ENCODE measurements around the gene MCOLN2.

The MCOLN2 gene

DNA sequence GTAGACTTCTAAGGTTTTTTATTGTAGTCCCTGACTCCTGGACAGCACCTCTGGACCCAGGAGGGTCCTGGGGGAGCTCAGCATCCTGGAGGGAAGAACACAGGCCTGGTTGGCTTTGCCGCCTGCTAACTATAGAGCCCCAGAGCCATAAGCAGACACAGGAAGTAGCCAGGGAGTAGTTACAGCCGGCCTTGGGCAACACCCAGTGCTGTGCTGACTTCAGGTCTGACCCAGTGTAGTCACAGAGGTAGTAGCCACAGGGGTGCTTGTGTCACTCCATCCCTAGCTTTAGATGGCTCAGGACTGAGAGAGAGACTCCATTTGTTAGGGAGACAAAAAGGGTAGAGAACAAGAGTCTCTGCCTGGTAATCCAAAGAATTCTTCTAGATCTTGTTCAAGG is 21.9 kb downstream of the MCOLN2 start:
- no peak for DNase-seq (ENCODE audit: extremely low read depth, low read depth)
- TF ChIP-seq, protein P1, sequence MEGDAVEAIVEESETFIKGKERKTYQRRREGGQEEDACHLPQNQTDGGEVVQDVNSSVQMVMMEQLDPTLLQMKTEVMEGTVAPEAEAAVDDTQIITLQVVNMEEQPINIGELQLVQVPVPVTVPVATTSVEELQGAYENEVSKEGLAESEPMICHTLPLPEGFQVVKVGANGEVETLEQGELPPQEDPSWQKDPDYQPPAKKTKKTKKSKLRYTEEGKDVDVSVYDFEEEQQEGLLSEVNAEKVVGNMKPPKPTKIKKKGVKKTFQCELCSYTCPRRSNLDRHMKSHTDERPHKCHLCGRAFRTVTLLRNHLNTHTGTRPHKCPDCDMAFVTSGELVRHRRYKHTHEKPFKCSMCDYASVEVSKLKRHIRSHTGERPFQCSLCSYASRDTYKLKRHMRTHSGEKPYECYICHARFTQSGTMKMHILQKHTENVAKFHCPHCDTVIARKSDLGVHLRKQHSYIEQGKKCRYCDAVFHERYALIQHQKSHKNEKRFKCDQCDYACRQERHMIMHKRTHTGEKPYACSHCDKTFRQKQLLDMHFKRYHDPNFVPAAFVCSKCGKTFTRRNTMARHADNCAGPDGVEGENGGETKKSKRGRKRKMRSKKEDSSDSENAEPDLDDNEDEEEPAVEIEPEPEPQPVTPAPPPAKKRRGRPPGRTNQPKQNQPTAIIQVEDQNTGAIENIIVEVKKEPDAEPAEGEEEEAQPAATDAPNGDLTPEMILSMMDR (IDR thresholded peaks at IDR 0.05; ENCODE audit: low read depth, low read length) = no peak

DNA sequence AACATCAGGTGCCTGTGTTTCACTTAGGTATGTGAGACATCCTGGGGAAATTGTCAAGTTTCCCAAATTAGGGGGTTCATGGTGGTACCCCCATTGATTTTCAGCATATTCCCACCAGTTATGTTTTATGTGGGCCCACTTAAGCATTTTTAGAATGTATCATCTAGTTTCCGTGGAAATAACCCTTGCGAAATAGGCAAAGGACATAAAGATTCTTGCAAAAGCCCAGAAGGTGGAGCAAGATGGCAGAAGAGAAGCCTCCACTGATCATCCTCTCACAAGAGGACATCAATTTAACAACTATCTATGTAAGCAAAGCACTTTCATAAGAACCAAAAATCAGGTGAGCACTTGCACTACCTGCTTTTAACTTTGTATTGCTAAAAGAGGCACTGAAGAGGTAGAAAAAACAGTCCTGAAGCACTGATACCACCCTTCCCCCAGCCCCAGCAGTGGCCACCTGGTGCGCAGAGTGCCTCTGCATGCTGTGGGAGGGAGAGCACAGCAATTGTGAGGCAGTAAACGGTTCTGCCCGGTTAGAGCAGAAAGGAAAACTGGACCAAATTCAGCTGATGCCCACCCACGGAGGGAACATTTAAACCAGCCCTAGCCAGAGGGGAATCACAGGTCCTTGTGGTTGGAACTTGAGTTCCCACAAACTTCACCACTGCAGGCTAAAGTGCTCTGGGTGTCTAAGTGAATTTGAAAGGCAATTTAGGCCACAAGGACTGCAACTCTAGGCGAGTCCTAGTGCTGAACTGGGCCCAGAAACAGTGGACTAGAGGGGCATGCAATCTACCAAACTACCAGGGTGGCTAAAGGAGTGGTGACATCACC is 23.2 kb downstream of the MCOLN2 start:
- no peak for DNase-seq (ENCODE audit: extremely low read depth, low read depth)
- TF ChIP-seq, protein P1 (IDR thresholded peaks at IDR 0.05; ENCODE audit: low read depth, low read length) = no peak

DNA sequence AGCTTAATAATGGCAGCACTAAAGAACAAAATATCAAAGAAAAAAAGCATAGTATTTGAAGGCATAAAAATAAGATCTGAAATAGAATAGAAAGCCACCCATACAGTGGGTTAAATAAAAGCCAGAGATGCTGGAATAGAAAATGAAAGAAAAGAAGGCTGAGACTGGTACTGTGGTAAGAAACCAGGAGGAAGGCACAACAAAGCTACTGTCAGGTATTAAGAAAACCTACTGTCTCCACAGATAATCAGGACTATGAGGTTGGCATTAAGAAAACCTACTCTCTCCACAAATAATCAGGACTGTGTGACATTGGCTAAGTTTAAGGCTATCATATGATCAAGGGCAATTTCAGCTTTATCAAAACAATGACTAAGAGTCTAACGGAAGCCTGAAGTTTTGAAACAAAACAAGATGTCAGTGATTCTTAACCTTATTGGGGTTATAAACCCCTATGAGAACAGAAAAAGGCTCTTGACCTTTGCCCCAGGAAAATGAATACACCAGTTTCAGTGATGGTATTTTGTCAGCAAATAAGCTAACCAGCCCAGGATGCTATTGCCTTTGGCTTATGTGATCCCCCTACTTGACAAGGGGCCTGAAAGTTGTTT is 24.4 kb downstream of the MCOLN2 start:
- TF ChIP-seq, protein P1 (IDR thresholded peaks at IDR 0.05; ENCODE audit: low read depth, low read length) = no peak
- no peak for DNase-seq (ENCODE audit: extremely low read depth, low read depth)

DNA sequence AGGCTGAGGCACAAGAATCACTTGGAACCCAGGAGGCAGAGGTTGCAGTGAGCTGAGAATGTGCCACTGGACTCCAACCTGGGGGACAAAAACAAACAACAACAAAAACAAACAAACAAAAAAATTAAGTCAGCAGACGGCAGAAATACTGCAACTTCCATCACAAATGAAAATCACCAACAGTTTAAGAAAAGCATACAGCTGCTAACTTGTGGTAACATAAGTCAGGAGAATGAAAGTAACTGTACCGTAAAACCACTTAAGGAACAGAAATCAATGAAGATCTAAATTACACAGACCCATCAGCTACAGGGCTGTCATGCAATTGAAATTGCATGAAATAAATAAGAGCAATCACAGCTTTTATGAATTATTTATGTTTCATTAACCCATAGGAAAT is 25.0 kb downstream of the MCOLN2 start:
- no peak for DNase-seq (ENCODE audit: extremely low read depth, low read depth)
- TF ChIP-seq, protein P1 (IDR thresholded peaks at IDR 0.05; ENCODE audit: low read depth, low read length) = no peak

DNA sequence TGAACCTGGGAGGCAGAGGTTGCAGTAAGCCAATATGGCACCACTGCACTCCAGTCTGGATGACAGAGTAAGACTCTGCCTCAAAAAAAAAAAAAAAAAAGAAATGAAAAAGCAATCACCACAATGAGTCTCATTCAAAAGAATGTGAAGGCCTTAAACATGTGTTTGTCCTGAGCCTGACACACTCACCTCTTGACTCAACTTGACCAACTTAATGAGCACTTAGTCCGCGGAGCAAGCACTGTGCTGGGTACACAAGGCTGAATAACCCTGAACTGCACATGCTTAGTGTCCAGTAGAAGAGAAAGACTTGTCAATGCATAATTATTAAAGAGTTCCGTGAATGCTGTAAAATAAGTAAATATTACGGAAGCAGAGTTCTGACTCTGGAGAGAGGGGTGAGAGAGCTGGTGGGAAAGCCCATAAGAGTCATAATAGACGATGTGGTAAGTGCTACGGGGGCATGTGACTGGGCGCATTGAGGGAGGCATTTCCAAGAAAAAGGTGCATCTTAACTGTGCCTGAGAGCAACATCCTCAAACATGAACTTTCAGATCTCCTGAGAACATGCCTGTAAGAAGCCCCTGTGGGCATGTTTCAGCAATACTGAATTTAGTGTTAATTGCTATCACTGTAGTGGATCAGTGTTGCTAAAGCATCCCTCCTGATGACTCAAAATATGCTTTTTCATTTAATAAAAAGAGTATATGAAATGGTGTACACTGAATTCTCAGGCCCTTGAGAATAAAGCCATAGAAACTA is 27.2 kb downstream of the MCOLN2 start:
- TF ChIP-seq, protein P1 (IDR thresholded peaks at IDR 0.05; ENCODE audit: low read depth, low read length) = no peak
- no peak for DNase-seq (ENCODE audit: extremely low read depth, low read depth)

DNA sequence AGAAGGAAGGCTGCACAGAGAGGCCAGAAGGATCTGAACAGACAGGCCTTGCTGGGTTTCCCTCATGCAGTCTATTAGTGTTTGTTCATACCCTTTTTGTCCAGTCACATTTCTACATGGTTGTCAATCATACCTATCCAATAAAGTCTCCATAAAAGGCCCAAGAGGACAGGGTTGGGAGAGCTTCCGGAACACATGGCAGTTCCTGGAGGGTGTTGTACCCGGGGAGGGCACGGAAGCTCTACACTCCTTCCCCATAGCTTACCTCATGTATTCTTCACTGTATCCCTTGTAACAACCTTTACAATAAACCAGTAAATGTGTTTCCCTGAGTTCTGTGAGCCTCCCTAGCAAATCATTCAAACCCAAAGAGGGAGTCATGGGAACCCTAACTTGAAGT is 28.0 kb downstream of the MCOLN2 start:
- TF ChIP-seq, protein P1 (IDR thresholded peaks at IDR 0.05; ENCODE audit: low read depth, low read length) = no peak
- DNase-seq (ENCODE audit: extremely low read depth, low read depth) = no peak

DNA sequence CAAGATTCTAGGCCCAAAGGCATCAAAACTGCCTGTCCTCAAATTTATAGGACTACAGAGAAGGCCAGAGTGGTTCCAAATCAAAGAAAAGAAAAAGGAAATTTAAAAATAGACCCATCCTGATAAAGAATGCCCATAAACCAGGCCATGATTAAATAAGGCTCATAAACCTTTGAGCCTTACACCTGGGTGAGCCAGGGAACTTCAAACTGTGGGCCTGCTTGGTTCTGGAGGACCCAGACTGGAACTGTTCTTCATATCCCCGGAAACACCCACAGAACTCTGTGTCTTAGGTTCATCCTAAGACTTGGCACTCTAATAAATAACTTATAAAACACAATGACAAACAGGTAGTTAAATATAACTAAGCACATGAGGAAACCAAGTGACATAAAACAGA is 28.8 kb downstream of the MCOLN2 start:
- TF ChIP-seq, protein P1 (IDR thresholded peaks at IDR 0.05; ENCODE audit: low read depth, low read length) = no peak
- no peak for DNase-seq (ENCODE audit: extremely low read depth, low read depth)

All from AG09319 (cell line).